Measurements from ENCODE around the gene DLG1.
"Not testable (repeated sequence)": the region's sequence is repeated elsewhere in the genome, so short reads cannot be mapped to it uniquely, and the experiment has no call there.

Gene DLG1

GRCh38 chr3:197206913-197207312, 91.5 kb downstream of the DLG1 start:
- no peak for DNase-seq

- DNase-seq = no peak
Measured at GRCh38 chr3:197205675-197206074, 92.7 kb downstream of the DLG1 start.

GRCh38 chr3:197205265-197205664, 93.1 kb downstream of the DLG1 start:
- no peak for DNase-seq

GRCh38 chr3:197204736-197205135, 93.7 kb downstream of the DLG1 start:
- no peak for DNase-seq

- DNase-seq = no peak
Measured at GRCh38 chr3:197203714-197204146, 94.7 kb downstream of the DLG1 start.

GRCh38 chr3:197202694-197203093, 95.7 kb downstream of the DLG1 start:
- DNase-seq = no peak

- DNase-seq = no peak
Measured at GRCh38 chr3:197201791-197202452, 96.5 kb downstream of the DLG1 start.

GRCh38 chr3:197200856-197201255, 97.6 kb downstream of the DLG1 start:
- DNase-seq = not testable (repeated sequence)

GRCh38 chr3:197197334-197197733, 101.1 kb downstream of the DLG1 start:
- DNase-seq = no peak

GRCh38 chr3:197196192-197196591, 102.2 kb downstream of the DLG1 start:
- DNase-seq = no peak

- no peak for DNase-seq
Measured at GRCh38 chr3:197195326-197195725, 103.1 kb downstream of the DLG1 start.

- DNase-seq = peak in 1 of 2 donors; percentile 1
Measured at GRCh38 chr3:197193759-197194158, 104.7 kb downstream of the DLG1 start.

- DNase-seq = no peak
Measured at GRCh38 chr3:197191897-197192296, 106.5 kb downstream of the DLG1 start.

- no peak for DNase-seq
Measured at GRCh38 chr3:197189623-197190022, 108.8 kb downstream of the DLG1 start.

GRCh38 chr3:197188963-197189362, 109.4 kb downstream of the DLG1 start:
- DNase-seq = no peak

- peak; percentile 21 to 66 for DNase-seq
Measured at GRCh38 chr3:197186887-197187588, 111.4 kb downstream of the DLG1 start.

GRCh38 chr3:197183582-197183981, 114.8 kb downstream of the DLG1 start:
- no peak for DNase-seq

- DNase-seq = peak in 1 of 2 donors; percentile 19
Measured at GRCh38 chr3:197181741-197182140, 116.7 kb downstream of the DLG1 start.

- DNase-seq = no peak
Measured at GRCh38 chr3:197178998-197179397, 119.4 kb downstream of the DLG1 start.

GRCh38 chr3:197175503-197175902, 122.9 kb downstream of the DLG1 start:
- no peak for DNase-seq

GRCh38 chr3:197174927-197175326, 123.5 kb downstream of the DLG1 start:
- no peak for DNase-seq

GRCh38 chr3:197173620-197174019, 124.8 kb downstream of the DLG1 start:
- DNase-seq = no peak

- DNase-seq = no peak
Measured at GRCh38 chr3:197171481-197172067, 126.8 kb downstream of the DLG1 start.

GRCh38 chr3:197169028-197169427, 129.4 kb downstream of the DLG1 start:
- no peak for DNase-seq

All from CD4-positive, alpha-beta T cell treated with Interferon alpha-2 for 1 hour (primary cell).